Measurements from ENCODE around the gene CCDC8.

DNA sequence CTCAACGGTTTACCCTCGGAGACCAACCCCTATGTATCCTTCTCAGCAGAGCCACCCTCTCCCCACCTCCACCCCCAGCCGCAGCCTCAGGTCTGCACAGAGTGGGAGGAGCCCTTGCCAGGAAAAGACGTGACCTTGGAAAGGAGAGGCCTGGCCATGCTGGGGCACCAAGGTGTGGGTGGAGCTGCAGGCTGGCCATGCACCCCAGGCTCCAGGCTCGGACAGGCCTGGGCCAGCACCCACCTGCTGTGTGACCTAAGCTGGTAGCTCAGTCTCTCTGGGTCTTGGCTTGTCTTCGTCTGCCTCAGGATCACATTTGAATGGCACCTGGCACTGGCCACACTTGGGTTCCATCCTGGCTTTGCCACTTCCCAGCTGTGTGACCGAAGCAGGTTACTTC, 29.5 kb downstream of the CCDC8 start:
- TF ChIP-seq, protein P1, sequence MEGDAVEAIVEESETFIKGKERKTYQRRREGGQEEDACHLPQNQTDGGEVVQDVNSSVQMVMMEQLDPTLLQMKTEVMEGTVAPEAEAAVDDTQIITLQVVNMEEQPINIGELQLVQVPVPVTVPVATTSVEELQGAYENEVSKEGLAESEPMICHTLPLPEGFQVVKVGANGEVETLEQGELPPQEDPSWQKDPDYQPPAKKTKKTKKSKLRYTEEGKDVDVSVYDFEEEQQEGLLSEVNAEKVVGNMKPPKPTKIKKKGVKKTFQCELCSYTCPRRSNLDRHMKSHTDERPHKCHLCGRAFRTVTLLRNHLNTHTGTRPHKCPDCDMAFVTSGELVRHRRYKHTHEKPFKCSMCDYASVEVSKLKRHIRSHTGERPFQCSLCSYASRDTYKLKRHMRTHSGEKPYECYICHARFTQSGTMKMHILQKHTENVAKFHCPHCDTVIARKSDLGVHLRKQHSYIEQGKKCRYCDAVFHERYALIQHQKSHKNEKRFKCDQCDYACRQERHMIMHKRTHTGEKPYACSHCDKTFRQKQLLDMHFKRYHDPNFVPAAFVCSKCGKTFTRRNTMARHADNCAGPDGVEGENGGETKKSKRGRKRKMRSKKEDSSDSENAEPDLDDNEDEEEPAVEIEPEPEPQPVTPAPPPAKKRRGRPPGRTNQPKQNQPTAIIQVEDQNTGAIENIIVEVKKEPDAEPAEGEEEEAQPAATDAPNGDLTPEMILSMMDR (IDR thresholded peaks at IDR 0.05; ENCODE audit: low read depth, low read length): no peak
- TF ChIP-seq, protein P2, sequence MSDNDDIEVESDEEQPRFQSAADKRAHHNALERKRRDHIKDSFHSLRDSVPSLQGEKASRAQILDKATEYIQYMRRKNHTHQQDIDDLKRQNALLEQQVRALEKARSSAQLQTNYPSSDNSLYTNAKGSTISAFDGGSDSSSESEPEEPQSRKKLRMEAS (IDR thresholded peaks at IDR 0.05; ENCODE audit: low read depth, low read length): no peak
- no peak for TF ChIP-seq POLR2A (IDR thresholded peaks at IDR 0.05; ENCODE audit: extremely low read depth, insufficient read length)
- TF ChIP-seq MYC (IDR thresholded peaks at IDR 0.05; ENCODE audit: low read depth, low read length): no peak

All from NB4 (cell line).